GDM1 (cell line): ENCODE measurements around the gene SUZ12.
"Not testable (repeated sequence)": the region's sequence is repeated elsewhere in the genome, so short reads cannot be mapped to it uniquely, and the experiment has no call there.

ENCODE experiments used
- DNase-seq: peaks from one replicate; lab custom pipeline; 2025; lab: John Stamatoyannopoulos, UW

SUZ12 gene

GRCh38 chr17:31951953-31952352 lies 15.1 kb downstream of the SUZ12 start:
- not testable (repeated sequence) for DNase-seq

- not testable (repeated sequence) for DNase-seq
Observed at GRCh38 chr17:31964131-31964530, 27.3 kb downstream of the SUZ12 start.

GRCh38 chr17:31967648-31968047 lies 30.8 kb downstream of the SUZ12 start:
- no peak for DNase-seq

- not testable (repeated sequence) for DNase-seq
Observed at GRCh38 chr17:31970416-31970815, 33.6 kb downstream of the SUZ12 start.

GRCh38 chr17:31974269-31975071 lies 37.7 kb downstream of the SUZ12 start:
- not testable (repeated sequence) for DNase-seq

GRCh38 chr17:31975391-31975790 lies 38.6 kb downstream of the SUZ12 start:
- not testable (repeated sequence) for DNase-seq

- DNase-seq = not testable (repeated sequence)
Observed at GRCh38 chr17:31991821-31992220, 55.0 kb downstream of the SUZ12 start.

- no peak for DNase-seq
Observed at GRCh38 chr17:31997005-31997404, 60.2 kb downstream of the SUZ12 start.

GRCh38 chr17:32006957-32007462 lies 70.2 kb downstream of the SUZ12 start, which contains the start of gene LRRC37B:
TSS of gene LRRC37B (plus strand) at chr17:32007383. CDS start at chr17:32021393, 14,010 bp downstream.
- DNase-seq = peak; percentile 81

- DNase-seq = peak; percentile 30
Observed at GRCh38 chr17:32007463-32008298, 70.9 kb downstream of the SUZ12 start.

- DNase-seq = no peak
Observed at GRCh38 chr17:32009262-32009542, 72.4 kb downstream of the SUZ12 start.

- DNase-seq = no peak
Observed at GRCh38 chr17:32010114-32010513, 73.3 kb downstream of the SUZ12 start.

- no peak for DNase-seq
Observed at GRCh38 chr17:32015245-32016013, 78.6 kb downstream of the SUZ12 start.

- DNase-seq = no peak
Observed at GRCh38 chr17:32016231-32016630, 79.4 kb downstream of the SUZ12 start.

- no peak for DNase-seq
Observed at GRCh38 chr17:32019228-32019627, 82.4 kb downstream of the SUZ12 start.

- no peak for DNase-seq
Observed at GRCh38 chr17:32020943-32021614, 84.3 kb downstream of the SUZ12 start.

- no peak for DNase-seq
Observed at GRCh38 chr17:32021615-32021955, 84.8 kb downstream of the SUZ12 start.

- not testable (repeated sequence) for DNase-seq
Observed at GRCh38 chr17:32022554-32022953, 85.7 kb downstream of the SUZ12 start.

GRCh38 chr17:32027271-32027670 lies 90.5 kb downstream of the SUZ12 start:
- not testable (repeated sequence) for DNase-seq

GRCh38 chr17:32033223-32033622 lies 96.4 kb downstream of the SUZ12 start:
- DNase-seq = no peak

- DNase-seq = not testable (repeated sequence)
Observed at GRCh38 chr17:32033812-32034211, 97.0 kb downstream of the SUZ12 start.

GRCh38 chr17:32040246-32040645 lies 103.4 kb downstream of the SUZ12 start:
- DNase-seq = not testable (repeated sequence)
